ENCODE measurements around the gene PPID. TPM values are rescaled to one million over a fixed set of nuclear protein-coding genes. Genes with fewer than 3 reads are reported as not detected.

The PPID gene
- total and polyA plus RNA-seq, 2 donors (not counting 1 experiment from before 2014, with no cell fraction given) = 9.4 to 23.7 TPM

DNA sequence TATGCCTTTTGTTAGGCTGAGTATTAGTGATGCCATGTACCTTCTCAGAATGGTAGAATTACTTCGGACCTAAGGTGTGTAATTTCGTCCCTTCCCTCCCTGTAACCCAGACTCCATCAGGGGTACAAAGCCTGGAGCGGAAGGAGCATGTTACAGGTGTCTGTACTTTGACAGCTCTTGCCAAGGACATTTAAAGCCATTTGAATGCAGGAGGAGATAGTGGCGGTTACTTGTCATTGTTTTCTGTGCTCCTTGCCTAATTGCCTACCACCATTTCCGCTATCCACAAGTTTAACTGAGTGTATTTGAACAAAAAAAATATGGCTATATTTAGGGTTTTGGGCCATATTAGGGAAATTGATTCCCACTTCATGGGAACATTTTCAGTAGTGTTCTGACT lies 47.5 kb upstream of the PPID start:
- ATAC-seq (ENCODE audit: low read depth) = no peak
- Histone ChIP-seq H3K79me2 (ENCODE audit: control insufficient read depth, insufficient read depth, low read length) (no peaks in the 10 kb centered on the region), H2AFZ (ENCODE audit: insufficient read depth, low read depth, low read length, poor library complexity, severe bottlenecking) (no peak overlapping the region), H3K4me2 (replicated peaks; ENCODE audit: low read depth, low read length, poor library complexity, severe bottlenecking) (no peak overlapping the region), H4K20me1 (ENCODE audit: control insufficient read depth, insufficient read depth, low read length, poor library complexity, severe bottlenecking) (no peaks in the 10 kb centered on the region), H3K9ac (ENCODE audit: low read length) (no peak overlapping the region), H3K4me3 (ENCODE audit: control extremely low read depth in 1 of 5, extremely low read depth in 1 of 5, insufficient read depth in 1 of 5, low read depth in 2 of 5, low read length in 4 of 5) (no peak overlapping the region), H3K9me3 (ENCODE audit: control extremely low read depth in 1 of 3, control insufficient read depth in 2 of 3, insufficient read depth in 1 of 3, low read length in 2 of 3) (peaks cover 5 to 9% (median 7%) of the 10 kb centered on the region in 3 donors), H3K4me1 (ENCODE audit: control insufficient read depth in 2 of 2, insufficient read depth in 2 of 2, low read length in 2 of 2) (peaks cover 12 to 22% of the 10 kb centered on the region in 2 donors), H3K36me3 (replicated peaks in 1 of 2; ENCODE audit: control extremely low read depth in 1 of 2, control insufficient read depth in 1 of 2, extremely low read depth in 1 of 2, insufficient read depth in 2 of 2, low read length in 1 of 2) (no peaks in the 10 kb centered on the region), H3K27ac (ENCODE audit: low read length in 2 of 2) (no peak overlapping the region), H3K27me3 (replicated peaks in 1 of 4; ENCODE audit: control extremely low read depth in 1 of 4, control insufficient read depth in 3 of 4, insufficient read depth in 4 of 4, low read length in 3 of 4) (peaks cover 8 to 76% (median 69%) of the 10 kb centered on the region in 4 experiments)
- ChIA-PET CTCF (no interaction called here), POLR2A (no interaction called here)
- no peak for DNase-seq
- TF ChIP-seq, protein P1, sequence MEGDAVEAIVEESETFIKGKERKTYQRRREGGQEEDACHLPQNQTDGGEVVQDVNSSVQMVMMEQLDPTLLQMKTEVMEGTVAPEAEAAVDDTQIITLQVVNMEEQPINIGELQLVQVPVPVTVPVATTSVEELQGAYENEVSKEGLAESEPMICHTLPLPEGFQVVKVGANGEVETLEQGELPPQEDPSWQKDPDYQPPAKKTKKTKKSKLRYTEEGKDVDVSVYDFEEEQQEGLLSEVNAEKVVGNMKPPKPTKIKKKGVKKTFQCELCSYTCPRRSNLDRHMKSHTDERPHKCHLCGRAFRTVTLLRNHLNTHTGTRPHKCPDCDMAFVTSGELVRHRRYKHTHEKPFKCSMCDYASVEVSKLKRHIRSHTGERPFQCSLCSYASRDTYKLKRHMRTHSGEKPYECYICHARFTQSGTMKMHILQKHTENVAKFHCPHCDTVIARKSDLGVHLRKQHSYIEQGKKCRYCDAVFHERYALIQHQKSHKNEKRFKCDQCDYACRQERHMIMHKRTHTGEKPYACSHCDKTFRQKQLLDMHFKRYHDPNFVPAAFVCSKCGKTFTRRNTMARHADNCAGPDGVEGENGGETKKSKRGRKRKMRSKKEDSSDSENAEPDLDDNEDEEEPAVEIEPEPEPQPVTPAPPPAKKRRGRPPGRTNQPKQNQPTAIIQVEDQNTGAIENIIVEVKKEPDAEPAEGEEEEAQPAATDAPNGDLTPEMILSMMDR (IDR thresholded peaks at IDR 0.05) = no peak
- no peak for TF ChIP-seq EZH2 (IDR thresholded peaks at IDR 0.05; ENCODE audit: borderline replicate concordance, insufficient read depth, low read depth, low read length, poor library complexity, severe bottlenecking)
- Mint-ChIP-seq H3K4me1 (peaks cover 8% of the 10 kb centered on the region), H3K9me3 (ENCODE audit: insufficient read depth) (no peaks in the 10 kb centered on the region), H3K27ac (no peak overlapping the region), H3K4me3 (peak overlapping the region; percentile 6), H3K27me3 (peaks cover 74% of the 10 kb centered on the region)
- no CpG with 5 or more reads among the region's 5 CpGs for WGBS (ENCODE audit: insufficient coverage)
- intact Hi-C loops (cut with micrococcal nuclease) = no loop called here

DNA sequence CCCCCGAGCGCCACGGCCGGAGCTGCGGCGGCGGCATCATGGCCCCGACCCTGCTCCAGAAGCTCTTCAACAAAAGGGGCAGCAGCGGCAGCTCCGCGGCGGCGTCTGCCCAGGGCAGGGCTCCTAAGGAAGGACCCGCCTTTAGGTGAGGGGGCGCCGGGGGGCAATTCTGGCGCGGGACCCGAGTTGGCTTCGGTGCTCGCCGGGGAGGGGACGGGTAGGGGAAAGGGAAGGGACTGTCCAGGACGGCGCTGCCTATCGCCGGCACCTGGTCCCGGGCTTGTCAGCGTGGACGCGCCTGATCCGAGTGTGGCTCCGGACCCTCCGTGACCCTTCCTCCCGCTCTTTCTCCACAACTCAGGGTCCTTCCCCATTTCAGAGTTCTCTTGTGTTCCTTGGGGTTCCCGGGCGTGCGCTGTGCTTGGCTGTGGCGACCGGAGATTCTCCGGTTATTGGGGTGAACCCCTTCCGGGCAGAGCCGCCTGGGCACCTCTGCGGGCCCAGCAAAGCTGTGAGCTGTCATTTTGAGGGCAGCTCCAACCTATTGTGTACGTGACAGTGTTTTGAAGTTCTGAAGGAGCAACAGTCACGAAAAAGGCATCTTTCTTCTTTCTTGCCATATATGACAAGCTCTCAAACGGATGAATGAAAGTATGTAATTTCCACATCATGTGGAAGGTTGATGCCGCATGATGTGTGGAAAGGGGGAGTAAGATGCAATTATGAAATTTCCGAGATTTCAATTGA lies 46.2 kb upstream of the PPID start:
- intact Hi-C loops (cut with micrococcal nuclease) = loop anchor here (5.0 kb wide), 3 partner anchors 38 to 97 kb away; partner anchors contain the start of genes C4orf46, ETFDH and PPID
- H3K27me3 Mint-ChIP-seq = peaks cover 70% of the 10 kb centered on the region
- ChIA-PET POLR2A (no interaction called here), CTCF (no interaction called here)
- peak overlapping the region; percentile 72 for H3K4me2 ChIP-seq (replicated peaks; ENCODE audit: low read depth, low read length, poor library complexity, severe bottlenecking)
- H3K79me2 ChIP-seq (ENCODE audit: control insufficient read depth, insufficient read depth, low read length) = no peaks in the 10 kb centered on the region
- DNase-seq (peak; percentile 55), ATAC-seq (ENCODE audit: low read depth) (peak; percentile 18)
- peak overlapping the region; percentile 32 for H3K27ac Mint-ChIP-seq
- peaks cover 8 to 67% (median 64%) of the 10 kb centered on the region in 4 experiments for H3K27me3 ChIP-seq (replicated peaks in 1 of 4; ENCODE audit: control extremely low read depth in 1 of 4, control insufficient read depth in 3 of 4, insufficient read depth in 4 of 4, low read length in 3 of 4)
- H3K4me3 Mint-ChIP-seq = peak overlapping the region; percentile 89
- H3K4me3 ChIP-seq (ENCODE audit: control extremely low read depth in 1 of 5, extremely low read depth in 1 of 5, insufficient read depth in 1 of 5, low read depth in 2 of 5, low read length in 4 of 5) = peak overlapping the region; percentile 4 to 53 (median 30)
- peaks cover 5 to 9% (median 7%) of the 10 kb centered on the region in 3 donors for H3K9me3 ChIP-seq (ENCODE audit: control extremely low read depth in 1 of 3, control insufficient read depth in 2 of 3, insufficient read depth in 1 of 3, low read length in 2 of 3)
- WGBS (ENCODE audit: insufficient coverage) = under 1% methylated on average over 46 of the region's 49 CpGs
- peak overlapping the region; percentile 68 for H2AFZ ChIP-seq (ENCODE audit: insufficient read depth, low read depth, low read length, poor library complexity, severe bottlenecking)
- H4K20me1 ChIP-seq (ENCODE audit: control insufficient read depth, insufficient read depth, low read length, poor library complexity, severe bottlenecking) = no peaks in the 10 kb centered on the region
- H3K9me3 Mint-ChIP-seq (ENCODE audit: insufficient read depth) = no peaks in the 10 kb centered on the region
- peaks cover 12 to 22% of the 10 kb centered on the region in 2 donors for H3K4me1 ChIP-seq (ENCODE audit: control insufficient read depth in 2 of 2, insufficient read depth in 2 of 2, low read length in 2 of 2)
- TF ChIP-seq EZH2 (IDR thresholded peaks at IDR 0.05; ENCODE audit: borderline replicate concordance, insufficient read depth, low read depth, low read length, poor library complexity, severe bottlenecking) = no peak
- TF ChIP-seq, protein P1 (IDR thresholded peaks at IDR 0.05) = no peak
- no peak overlapping the region for H3K27ac ChIP-seq (ENCODE audit: low read length in 2 of 2)
- H3K36me3 ChIP-seq (replicated peaks in 1 of 2; ENCODE audit: control extremely low read depth in 1 of 2, control insufficient read depth in 1 of 2, extremely low read depth in 1 of 2, insufficient read depth in 2 of 2, low read length in 1 of 2) = no peaks in the 10 kb centered on the region
- H3K4me1 Mint-ChIP-seq = peaks cover 8% of the 10 kb centered on the region
- peak overlapping the region; percentile 46 for H3K9ac ChIP-seq (ENCODE audit: low read length)

Measured in B cell (primary cell).